Stimulated activated naive B cell treated with anti-CD40 and anti-IgM and Interleukin-4, amounts not matched to agents 10 μg/mL and 1 μg/mL and 100 μg/mL, for 72 hours (primary cell): ENCODE measurements around the gene RNFT2.

Source experiments
- ATAC-seq, 2 donors: fragments of 150-1000 bp; cut with Tn5 transposase; replicated peaks; 2 replicates each; pipeline ENCODE4 v1.10.0; 2021; ENCODE audit warnings: moderate library complexity in 1 of 2
- DNase-seq: peaks from one replicate; pipeline ENCODE4 v3.0.0; 2021
- H3K27ac Mint-ChIP-seq: one replicate; pipeline ENCODE4 v1.8.0; 2022; ENCODE audit warnings: mild to moderate bottlenecking, mixed read lengths
- H3K27me3 Mint-ChIP-seq, 2 donors: one replicate each; pipeline ENCODE4 v1.8.0; 2022; ENCODE audit warnings: mixed read lengths in 2 of 2
- H3K36me3 Mint-ChIP-seq, 2 donors: one replicate each; pipeline ENCODE4 v1.8.0; 2022; ENCODE audit warnings: mixed read lengths in 2 of 2, mild to moderate bottlenecking in 1 of 2
- H3K4me1 Mint-ChIP-seq, 2 donors: one replicate each; pipeline ENCODE4 v1.8.0; 2022; ENCODE audit warnings: mixed read lengths in 2 of 2, mild to moderate bottlenecking in 1 of 2
- H3K4me3 Mint-ChIP-seq, 2 donors: one replicate each; pipeline ENCODE4 v1.8.0; 2022; ENCODE audit warnings: mild to moderate bottlenecking in 2 of 2, mixed read lengths in 2 of 2, moderate library complexity in 1 of 2
- H3K9me3 Mint-ChIP-seq, 2 donors: one replicate each; pipeline ENCODE4 v1.8.0; 2022; ENCODE audit warnings: mixed read lengths in 2 of 2, mild to moderate bottlenecking in 1 of 2

RNFT2 gene

GRCh38 chr12:116698554-116699075 is 39.5 kb upstream of the RNFT2 start:
- no peaks in the 10 kb centered on the region for H3K36me3 Mint-ChIP-seq
- no peak overlapping the region for H3K4me3 Mint-ChIP-seq
- ATAC-seq (no peak), DNase-seq (no peak)
- no peak overlapping the region for H3K27ac Mint-ChIP-seq
- H3K27me3 Mint-ChIP-seq, result peaks cover 33 to 37% of the 10 kb centered on the region in 2 donors
- peaks cover 23 to 38% of the 10 kb centered on the region in 2 donors for H3K4me1 Mint-ChIP-seq
- H3K9me3 Mint-ChIP-seq, result no peaks in the 10 kb centered on the region

GRCh38 chr12:116700066-116700465 is 38.0 kb upstream of the RNFT2 start:
- ATAC-seq, result no peak
- no peak overlapping the region for H3K27ac Mint-ChIP-seq

GRCh38 chr12:116701432-116701831 is 36.7 kb upstream of the RNFT2 start:
- peaks cover 6 to 9% of the 10 kb centered on the region in 2 donors for H3K4me1 Mint-ChIP-seq
- no peaks in the 10 kb centered on the region for H3K36me3 Mint-ChIP-seq
- no peak for DNase-seq
- no peak overlapping the region for H3K27ac Mint-ChIP-seq
- H3K4me3 Mint-ChIP-seq, result no peak overlapping the region
- ATAC-seq, result no peak
- peaks cover 10 to 12% of the 10 kb centered on the region in 2 donors for H3K27me3 Mint-ChIP-seq
- no peaks in the 10 kb centered on the region for H3K9me3 Mint-ChIP-seq

More at GRCh38 chr12:116700066-116700465, 38.0 kb upstream of the RNFT2 start:
- DNase-seq, result no peak
- H3K4me3 Mint-ChIP-seq, result no peak overlapping the region
- H3K9me3 Mint-ChIP-seq, result no peaks in the 10 kb centered on the region
- peaks cover 13 to 23% of the 10 kb centered on the region in 2 donors for H3K4me1 Mint-ChIP-seq
- H3K27me3 Mint-ChIP-seq, result peaks cover 19 to 23% of the 10 kb centered on the region in 2 donors
- no peaks in the 10 kb centered on the region for H3K36me3 Mint-ChIP-seq

GRCh38 chr12:116703214-116703795 is 34.8 kb upstream of the RNFT2 start:
- peak; percentile 72 to 78 for ATAC-seq
- peak; percentile 49 for DNase-seq
- Mint-ChIP-seq H3K4me3 (no peak overlapping the region), H3K4me1 (peaks cover 8 to 13% of the 10 kb centered on the region in 2 donors), H3K36me3 (no peaks in the 10 kb centered on the region), H3K27me3 (peaks cover 4 to 6% of the 10 kb centered on the region in 2 donors), H3K27ac (no peak overlapping the region), H3K9me3 (no peaks in the 10 kb centered on the region)

GRCh38 chr12:116707751-116708150 is 30.4 kb upstream of the RNFT2 start:
- DNase-seq (no peak), ATAC-seq (peak; percentile 62)
- Mint-ChIP-seq H3K9me3 (no peaks in the 10 kb centered on the region), H3K27ac (no peak overlapping the region), H3K36me3 (peaks cover 8% of the 10 kb centered on the region in 2 donors), H3K4me1 (peaks cover 19 to 27% of the 10 kb centered on the region in 2 donors), H3K4me3 (peak overlapping the region in 1 of 2 donors; percentile 47), H3K27me3 (peaks cover 4 to 6% of the 10 kb centered on the region in 2 donors)

GRCh38 chr12:116708826-116709756 is 29.0 kb upstream of the RNFT2 start:
- H3K36me3 Mint-ChIP-seq, result peaks cover 13% of the 10 kb centered on the region in 2 donors
- no peaks in the 10 kb centered on the region for H3K27me3 Mint-ChIP-seq
- H3K9me3 Mint-ChIP-seq, result no peaks in the 10 kb centered on the region
- peaks cover 20 to 30% of the 10 kb centered on the region in 2 donors for H3K4me1 Mint-ChIP-seq
- DNase-seq, result peak; percentile 39
- no peak overlapping the region for H3K27ac Mint-ChIP-seq
- peak; percentile 83 to 91 for ATAC-seq
- peak overlapping the region; percentile 56 to 77 for H3K4me3 Mint-ChIP-seq

- Mint-ChIP-seq H3K9me3 (no peaks in the 10 kb centered on the region), H3K36me3 (peaks cover 13 to 15% of the 10 kb centered on the region in 2 donors), H3K27ac (no peak overlapping the region), H3K4me1 (peaks cover 20 to 31% of the 10 kb centered on the region in 2 donors), H3K27me3 (no peaks in the 10 kb centered on the region), H3K4me3 (no peak overlapping the region)
- no peak for ATAC-seq
- no peak for DNase-seq
Measured at GRCh38 chr12:116709768-116710167, 28.3 kb upstream of the RNFT2 start.

GRCh38 chr12:116710370-116711150 is 27.6 kb upstream of the RNFT2 start:
- Mint-ChIP-seq H3K27ac (no peak overlapping the region), H3K27me3 (no peaks in the 10 kb centered on the region), H3K9me3 (no peaks in the 10 kb centered on the region), H3K4me3 (no peak overlapping the region), H3K4me1 (peaks cover 20 to 31% of the 10 kb centered on the region in 2 donors), H3K36me3 (peaks cover 13 to 21% of the 10 kb centered on the region in 2 donors)
- DNase-seq (no peak), ATAC-seq (no peak)

- peak overlapping the region; percentile 62 for H3K27ac Mint-ChIP-seq
- H3K9me3 Mint-ChIP-seq, result no peaks in the 10 kb centered on the region
- ATAC-seq, result no peak
- no peaks in the 10 kb centered on the region for H3K27me3 Mint-ChIP-seq
- no peak for DNase-seq
- peaks cover 17 to 29% of the 10 kb centered on the region in 2 donors for H3K4me1 Mint-ChIP-seq
- no peak overlapping the region for H3K4me3 Mint-ChIP-seq
- peaks cover 27 to 43% of the 10 kb centered on the region in 2 donors for H3K36me3 Mint-ChIP-seq
Measured at GRCh38 chr12:116712458-116713303, 25.4 kb upstream of the RNFT2 start.

- no peak for ATAC-seq
- Mint-ChIP-seq H3K36me3 (peaks cover 27 to 47% of the 10 kb centered on the region in 2 donors), H3K4me3 (no peak overlapping the region), H3K27ac (no peak overlapping the region), H3K27me3 (no peaks in the 10 kb centered on the region), H3K4me1 (peaks cover 13 to 23% of the 10 kb centered on the region in 2 donors), H3K9me3 (no peaks in the 10 kb centered on the region)
- DNase-seq, result no peak
Measured at GRCh38 chr12:116713527-116713926, 24.6 kb upstream of the RNFT2 start.

- Mint-ChIP-seq H3K9me3 (no peaks in the 10 kb centered on the region), H3K27me3 (no peaks in the 10 kb centered on the region), H3K27ac (no peak overlapping the region), H3K4me3 (no peak overlapping the region), H3K4me1 (peaks cover 12 to 22% of the 10 kb centered on the region in 2 donors), H3K36me3 (peaks cover 27 to 47% of the 10 kb centered on the region in 2 donors)
- DNase-seq (no peak), ATAC-seq (no peak)
Measured at GRCh38 chr12:116714175-116714574, 23.9 kb upstream of the RNFT2 start.

- H3K9me3 Mint-ChIP-seq, result no peaks in the 10 kb centered on the region
- H3K36me3 Mint-ChIP-seq, result peaks cover 22 to 56% of the 10 kb centered on the region in 2 donors
- no peak overlapping the region for H3K4me3 Mint-ChIP-seq
Measured at GRCh38 chr12:116717466-116718437, 20.4 kb upstream of the RNFT2 start.

More at GRCh38 chr12:116717466-116718437, 20.4 kb upstream of the RNFT2 start:
- Mint-ChIP-seq H3K4me1 (peaks cover 16 to 17% of the 10 kb centered on the region in 2 donors), H3K27me3 (no peaks in the 10 kb centered on the region), H3K27ac (no peak overlapping the region)
- no peak for ATAC-seq
- no peak for DNase-seq
